ENCODE results near the gene CCR5.

DNA sequence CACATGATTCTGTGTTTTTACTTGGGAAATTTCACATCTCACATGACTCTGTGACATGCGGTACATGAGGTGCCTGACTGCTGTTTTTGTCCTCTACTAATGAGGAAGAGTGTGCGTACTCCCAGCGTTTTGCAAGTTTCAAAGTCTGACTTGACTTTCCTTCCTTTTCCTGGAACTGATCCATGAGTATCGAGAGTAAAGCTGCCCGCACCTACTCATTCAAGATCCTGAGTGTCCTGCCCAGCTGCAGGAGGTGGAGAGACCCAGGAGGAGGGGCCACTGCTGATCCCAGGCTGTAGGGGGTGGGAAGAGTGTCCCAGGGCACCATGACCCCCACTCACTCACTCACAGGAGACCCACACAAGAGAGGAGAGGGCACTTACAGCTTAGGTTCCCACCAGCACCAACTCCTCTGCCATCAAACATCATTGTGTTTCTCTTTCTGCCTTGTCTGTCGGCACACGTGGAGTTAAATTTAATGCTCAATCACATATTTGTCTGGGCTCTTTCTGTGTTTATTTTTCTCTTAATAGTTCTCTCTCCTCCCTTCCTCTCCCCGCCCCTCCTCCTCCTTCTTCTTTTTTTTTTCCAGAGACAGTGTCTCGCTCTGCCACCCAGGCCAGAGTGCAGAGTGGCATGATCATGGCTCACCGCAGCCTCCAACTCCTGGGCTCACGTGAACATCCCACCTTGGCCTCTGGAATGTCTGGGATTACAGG is 34.7 kb downstream of the CCR5 start:
- TF ChIP-seq ZNF175 (tag by site-specific recombination; IDR thresholded peaks at IDR 0.05) (no peak), ZNF549 (tag by site-specific recombination; IDR thresholded peaks at IDR 0.05) (no peak), ZNF701 (tag by site-specific recombination; IDR thresholded peaks at IDR 0.05) (no peak), KLF10 (tag by site-specific recombination; IDR thresholded peaks at IDR 0.05) (no peak), CTCF (tag by site-specific recombination; IDR thresholded peaks at IDR 0.05) (no peak), ZNF670 (tag by site-specific recombination; IDR thresholded peaks at IDR 0.05; ENCODE audit: low read depth) (no peak), TCF7L2 (IDR thresholded peaks at IDR 0.05; ENCODE audit: borderline replicate concordance, low read depth, low read length) (no peak), ZNF248 (tag by site-specific recombination; IDR thresholded peaks at IDR 0.05) (no peak)
- TF ChIP-seq, protein P1, sequence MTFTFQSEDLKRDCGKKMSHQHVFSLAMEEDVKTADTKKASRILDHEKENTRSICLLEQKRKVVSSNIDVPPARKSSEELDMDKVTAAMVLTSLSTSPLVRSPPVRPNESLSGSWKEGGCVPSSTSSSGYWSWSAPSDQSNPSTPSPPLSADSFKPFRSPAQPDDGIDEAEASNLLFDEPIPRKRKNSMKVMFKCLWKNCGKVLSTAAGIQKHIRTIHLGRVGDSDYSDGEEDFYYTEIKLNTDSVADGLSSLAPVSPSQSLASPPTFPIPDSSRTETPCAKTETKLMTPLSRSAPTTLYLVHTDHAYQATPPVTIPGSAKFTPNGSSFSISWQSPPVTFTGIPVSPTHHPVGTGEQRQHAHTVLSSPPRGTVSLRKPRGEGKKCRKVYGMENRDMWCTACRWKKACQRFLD (tag by site-specific recombination; IDR thresholded peaks at IDR 0.05), result no peak
